Activated T-helper 2 cell treated with anti-CD3 and anti-CD28 coated beads, Interferon-gamma antibody, Interleukin-2, Interleukin-4, amounts not matched to agents 10 μg/mL and 5 μg/mL and 100 μg/mL, durations not matched to agents 14 hours and 24 hours and 36 hours (primary cell): ENCODE measurements around the gene STX4. TPM values are rescaled to one million over a fixed set of nuclear protein-coding genes. Genes with fewer than 3 reads are reported as not detected.
"Not testable (repeated sequence)": the region's sequence is repeated elsewhere in the genome, so short reads cannot be mapped to it uniquely, and the experiment has no call there.

ENCODE experiments used
- DNase-seq: peaks from one replicate; pipeline ENCODE4 v3.0.0; 2021; ENCODE audit warnings: low spot score
- H3K27ac Mint-ChIP-seq: one replicate; pipeline ENCODE4 v1.8.0; 2021; ENCODE audit warnings: mixed read lengths
- H3K27me3 Mint-ChIP-seq: one replicate; pipeline ENCODE4 v1.8.0; 2021; ENCODE audit warnings: low read depth, mixed read lengths
- H3K36me3 Mint-ChIP-seq: one replicate; pipeline ENCODE4 v1.8.0; 2021; ENCODE audit warnings: low read depth, mixed read lengths
- H3K4me1 Mint-ChIP-seq: one replicate; pipeline ENCODE4 v1.8.0; 2021; ENCODE audit warnings: low read depth, mixed read lengths
- H3K4me3 Mint-ChIP-seq: one replicate; pipeline ENCODE4 v1.8.0; 2021; ENCODE audit warnings: low read depth, mild to moderate bottlenecking, moderate library complexity, mixed read lengths
- H3K9me3 Mint-ChIP-seq: one replicate; pipeline ENCODE4 v1.8.0; 2021; ENCODE audit warnings: mixed read lengths
- intact Hi-C: fragments of 100-400 bp; cut with micrococcal nuclease; formaldehyde crosslinking; loops from one replicate; pipeline ENCODE4 v1.15.1; 2023
- total RNA-seq: library from RNA; stranded (reverse); gene quantifications from 2 replicates; pipeline ENCODE4 v1.2.3, GENCODE V29; 2022

Gene STX4
- total RNA-seq, 1 donor from 2014 or later = 51.8 TPM

GRCh38 chr16:31016018-31016417 is 17.3 kb upstream of the STX4 start:
- no peak overlapping the region for H3K27ac Mint-ChIP-seq
- no peaks in the 10 kb centered on the region for H3K36me3 Mint-ChIP-seq
- H3K9me3 Mint-ChIP-seq = no peaks in the 10 kb centered on the region
- H3K27me3 Mint-ChIP-seq = peaks cover 29% of the 10 kb centered on the region
- DNase-seq = no peak
- H3K4me3 Mint-ChIP-seq = no peak overlapping the region
- H3K4me1 Mint-ChIP-seq = no peaks in the 10 kb centered on the region
- intact Hi-C loops = no loop called here

- H3K9me3 Mint-ChIP-seq, H3K4me3 Mint-ChIP-seq, DNase-seq, H3K27ac Mint-ChIP-seq, H3K36me3 Mint-ChIP-seq, H3K4me1 Mint-ChIP-seq, intact Hi-C loops: not testable (repeated sequence)
- peaks cover 13% of the 10 kb centered on the region for H3K27me3 Mint-ChIP-seq
Observed at GRCh38 chr16:31017756-31018155, 15.6 kb upstream of the STX4 start.

- H3K4me3 Mint-ChIP-seq = no peak overlapping the region
- no peak for DNase-seq
- H3K36me3 Mint-ChIP-seq = no peaks in the 10 kb centered on the region
- no peaks in the 10 kb centered on the region for H3K27me3 Mint-ChIP-seq
- peaks cover 10% of the 10 kb centered on the region for H3K4me1 Mint-ChIP-seq
- no peaks in the 10 kb centered on the region for H3K9me3 Mint-ChIP-seq
- no peak overlapping the region for H3K27ac Mint-ChIP-seq
- intact Hi-C loops = no loop called here
Observed at GRCh38 chr16:31020536-31020935, 12.8 kb upstream of the STX4 start.

- H3K27ac Mint-ChIP-seq = no peak overlapping the region
- no peaks in the 10 kb centered on the region for H3K36me3 Mint-ChIP-seq
- H3K4me1 Mint-ChIP-seq = peaks cover 10% of the 10 kb centered on the region
- no peak for DNase-seq
- no peaks in the 10 kb centered on the region for H3K27me3 Mint-ChIP-seq
- H3K4me3 Mint-ChIP-seq = no peak overlapping the region
- H3K9me3 Mint-ChIP-seq = no peaks in the 10 kb centered on the region
- intact Hi-C loops = no loop called here
Observed at GRCh38 chr16:31022544-31023251, 10.7 kb upstream of the STX4 start.

GRCh38 chr16:31023252-31023602 is 10.1 kb upstream of the STX4 start:
- H3K27ac Mint-ChIP-seq = no peak overlapping the region
- no peaks in the 10 kb centered on the region for H3K27me3 Mint-ChIP-seq
- peaks cover 10% of the 10 kb centered on the region for H3K4me1 Mint-ChIP-seq
- no peak for DNase-seq
- intact Hi-C loops = no loop called here
- H3K9me3 Mint-ChIP-seq = no peaks in the 10 kb centered on the region
- H3K36me3 Mint-ChIP-seq = no peaks in the 10 kb centered on the region
- H3K4me3 Mint-ChIP-seq = no peak overlapping the region

GRCh38 chr16:31023627-31024226 is 9.6 kb upstream of the STX4 start:
- Mint-ChIP-seq H3K27ac (no peak overlapping the region), H3K4me3 (no peak overlapping the region), H3K27me3 (no peaks in the 10 kb centered on the region), H3K9me3 (no peaks in the 10 kb centered on the region), H3K4me1 (peaks cover 10% of the 10 kb centered on the region), H3K36me3 (no peaks in the 10 kb centered on the region)
- no peak for DNase-seq
- intact Hi-C loops = no loop called here

GRCh38 chr16:31025339-31025738 is 8.0 kb upstream of the STX4 start:
- no peak overlapping the region for H3K27ac Mint-ChIP-seq
- intact Hi-C loops = no loop called here
- no peaks in the 10 kb centered on the region for H3K9me3 Mint-ChIP-seq
- H3K36me3 Mint-ChIP-seq = no peaks in the 10 kb centered on the region
- no peak for DNase-seq
- H3K4me3 Mint-ChIP-seq = no peak overlapping the region
- peaks cover 10% of the 10 kb centered on the region for H3K4me1 Mint-ChIP-seq
- no peaks in the 10 kb centered on the region for H3K27me3 Mint-ChIP-seq

- Mint-ChIP-seq H3K27ac (no peak overlapping the region), H3K4me3 (no peak overlapping the region), H3K27me3 (no peaks in the 10 kb centered on the region), H3K36me3 (peaks cover 5% of the 10 kb centered on the region), H3K4me1 (peaks cover 13% of the 10 kb centered on the region), H3K9me3 (no peaks in the 10 kb centered on the region)
- no peak for DNase-seq
- intact Hi-C loops = no loop called here
Observed at GRCh38 chr16:31029272-31029671, 4.1 kb upstream of the STX4 start.

- peaks cover 12% of the 10 kb centered on the region for H3K36me3 Mint-ChIP-seq
- no peaks in the 10 kb centered on the region for H3K9me3 Mint-ChIP-seq
- no peak for DNase-seq
- no peak overlapping the region for H3K27ac Mint-ChIP-seq
- H3K4me1 Mint-ChIP-seq = peaks cover 16% of the 10 kb centered on the region
- intact Hi-C loops = no loop called here
- no peaks in the 10 kb centered on the region for H3K27me3 Mint-ChIP-seq
- no peak overlapping the region for H3K4me3 Mint-ChIP-seq
Observed at GRCh38 chr16:31031276-31031675, 2.1 kb upstream of the STX4 start.

GRCh38 chr16:31033709-31034492 is 543 bp downstream of the STX4 start:
- intact Hi-C loops = loop anchor here (1.0 to 2.0 kb wide), 5 partner anchors 37 to 111 kb away; partner anchors contain the start of genes FBXL19, KAT8, VKORC1 and ZNF646

GRCh38 chr16:31036691-31037090 is 3.3 kb downstream of the STX4 start:
- Mint-ChIP-seq H3K36me3 (peaks cover 34% of the 10 kb centered on the region), H3K4me3 (no peak overlapping the region), H3K27ac (no peak overlapping the region), H3K27me3 (no peaks in the 10 kb centered on the region), H3K4me1 (peaks cover 14% of the 10 kb centered on the region), H3K9me3 (no peaks in the 10 kb centered on the region)
- intact Hi-C loops = no loop called here
- DNase-seq = no peak

More at GRCh38 chr16:31033709-31034492, 543 bp downstream of the STX4 start:
- DNase-seq = peak; percentile 84
- Mint-ChIP-seq H3K4me1 (peaks cover 16% of the 10 kb centered on the region), H3K4me3 (peak overlapping the region; percentile 87), H3K36me3 (peaks cover 24% of the 10 kb centered on the region), H3K27me3 (no peaks in the 10 kb centered on the region), H3K9me3 (no peaks in the 10 kb centered on the region), H3K27ac (peak overlapping the region; percentile 89)

GRCh38 chr16:31038993-31039392 is 5.6 kb downstream of the STX4 start:
- Mint-ChIP-seq H3K9me3 (no peaks in the 10 kb centered on the region), H3K4me1 (peaks cover 4% of the 10 kb centered on the region), H3K27ac (no peak overlapping the region), H3K27me3 (no peaks in the 10 kb centered on the region), H3K36me3 (peaks cover 34% of the 10 kb centered on the region), H3K4me3 (no peak overlapping the region)
- no peak for DNase-seq
- intact Hi-C loops = no loop called here

- Mint-ChIP-seq H3K27me3 (no peaks in the 10 kb centered on the region), H3K36me3 (peaks cover 21% of the 10 kb centered on the region), H3K9me3 (no peaks in the 10 kb centered on the region), H3K4me3 (no peak overlapping the region), H3K4me1 (no peaks in the 10 kb centered on the region), H3K27ac (no peak overlapping the region)
- intact Hi-C loops = no loop called here
- DNase-seq = no peak
Observed at GRCh38 chr16:31042866-31043265, 9.5 kb downstream of the STX4 start.
